ENCODE results near the gene CHST13.

Gene CHST13

GRCh38 chr3:126551121-126551838, 27.3 kb downstream of the CHST13 start:
- DNase-seq: no peak
- CTCF ChIA-PET: interaction anchor here (1.0 kb wide), 1 partner anchor 10 kb away, joined by 4 read pairs; no protein-coding TSS in a partner anchor
- H3K36me3 Mint-ChIP-seq: no peaks in the 10 kb centered on the region
- peaks cover 17% of the 10 kb centered on the region for H3K27me3 Mint-ChIP-seq
- no peaks in the 10 kb centered on the region for H3K9me3 Mint-ChIP-seq
- no peaks in the 10 kb centered on the region for H3K4me1 Mint-ChIP-seq
- no peak overlapping the region for H3K27ac Mint-ChIP-seq
- no peak overlapping the region for H3K4me3 Mint-ChIP-seq

GRCh38 chr3:126551839-126552687, 28.1 kb downstream of the CHST13 start:
- no peak overlapping the region for H3K4me3 Mint-ChIP-seq
- peaks cover 17% of the 10 kb centered on the region for H3K27me3 Mint-ChIP-seq
- H3K27ac Mint-ChIP-seq: no peak overlapping the region
- no peaks in the 10 kb centered on the region for H3K9me3 Mint-ChIP-seq
- no peaks in the 10 kb centered on the region for H3K36me3 Mint-ChIP-seq
- no peaks in the 10 kb centered on the region for H3K4me1 Mint-ChIP-seq
- DNase-seq: no peak
- CTCF ChIA-PET: interaction anchor here (1.0 kb wide), 1 partner anchor 9 kb away, joined by 4 read pairs; no protein-coding TSS in a partner anchor

- H3K4me1 Mint-ChIP-seq: no peaks in the 10 kb centered on the region
- DNase-seq: no peak
- H3K36me3 Mint-ChIP-seq: no peaks in the 10 kb centered on the region
- H3K27me3 Mint-ChIP-seq: peaks cover 17% of the 10 kb centered on the region
- no peaks in the 10 kb centered on the region for H3K9me3 Mint-ChIP-seq
- no peak overlapping the region for H3K4me3 Mint-ChIP-seq
- CTCF ChIA-PET: no interaction called here
- no peak overlapping the region for H3K27ac Mint-ChIP-seq
These were observed 28.8 kb downstream of the CHST13 start for GRCh38 chr3:126552688-126553283.

GRCh38 chr3:126553284-126554084, 29.5 kb downstream of the CHST13 start:
- no peaks in the 10 kb centered on the region for H3K36me3 Mint-ChIP-seq
- H3K27me3 Mint-ChIP-seq: peaks cover 17% of the 10 kb centered on the region
- no peak overlapping the region for H3K27ac Mint-ChIP-seq
- H3K4me3 Mint-ChIP-seq: no peak overlapping the region
- H3K9me3 Mint-ChIP-seq: no peaks in the 10 kb centered on the region
- no peak for DNase-seq
- H3K4me1 Mint-ChIP-seq: no peaks in the 10 kb centered on the region
- CTCF ChIA-PET: no interaction called here

GRCh38 chr3:126554560-126555525, 30.9 kb downstream of the CHST13 start:
- Mint-ChIP-seq H3K9me3 (no peaks in the 10 kb centered on the region), H3K4me1 (no peaks in the 10 kb centered on the region), H3K4me3 (no peak overlapping the region), H3K27ac (no peak overlapping the region), H3K27me3 (peaks cover 14% of the 10 kb centered on the region), H3K36me3 (no peaks in the 10 kb centered on the region)
- CTCF ChIA-PET: no interaction called here
- DNase-seq: peak; percentile 14

GRCh38 chr3:126555795-126556636, 32.1 kb downstream of the CHST13 start:
- Mint-ChIP-seq H3K9me3 (no peaks in the 10 kb centered on the region), H3K4me1 (no peaks in the 10 kb centered on the region)
- CTCF ChIA-PET: no interaction called here

GRCh38 chr3:126556637-126557414, 32.9 kb downstream of the CHST13 start:
- no peaks in the 10 kb centered on the region for H3K9me3 Mint-ChIP-seq
- DNase-seq: no peak

More at GRCh38 chr3:126555795-126556636, 32.1 kb downstream of the CHST13 start:
- no peak overlapping the region for H3K4me3 Mint-ChIP-seq
- DNase-seq: no peak
- no peak overlapping the region for H3K27ac Mint-ChIP-seq
- H3K27me3 Mint-ChIP-seq: peaks cover 7% of the 10 kb centered on the region
- H3K36me3 Mint-ChIP-seq: no peaks in the 10 kb centered on the region

GRCh38 chr3:126557415-126557745, 33.4 kb downstream of the CHST13 start:
- Mint-ChIP-seq H3K27ac (no peak overlapping the region), H3K9me3 (no peaks in the 10 kb centered on the region), H3K36me3 (no peaks in the 10 kb centered on the region), H3K4me3 (no peak overlapping the region), H3K27me3 (peaks cover 3% of the 10 kb centered on the region), H3K4me1 (no peaks in the 10 kb centered on the region)
- DNase-seq: no peak
- CTCF ChIA-PET: no interaction called here

More at GRCh38 chr3:126556637-126557414, 32.9 kb downstream of the CHST13 start:
- H3K27me3 Mint-ChIP-seq: peaks cover 3% of the 10 kb centered on the region
- no peak overlapping the region for H3K27ac Mint-ChIP-seq
- no peaks in the 10 kb centered on the region for H3K4me1 Mint-ChIP-seq
- H3K36me3 Mint-ChIP-seq: no peaks in the 10 kb centered on the region
- CTCF ChIA-PET: no interaction called here
- H3K4me3 Mint-ChIP-seq: no peak overlapping the region

GRCh38 chr3:126557761-126558160, 33.8 kb downstream of the CHST13 start:
- no peak for DNase-seq
- Mint-ChIP-seq H3K27ac (no peak overlapping the region), H3K4me3 (no peak overlapping the region), H3K9me3 (no peaks in the 10 kb centered on the region), H3K4me1 (no peaks in the 10 kb centered on the region), H3K27me3 (peaks cover 3% of the 10 kb centered on the region), H3K36me3 (no peaks in the 10 kb centered on the region)
- CTCF ChIA-PET: no interaction called here

GRCh38 chr3:126558336-126559071, 34.5 kb downstream of the CHST13 start, which contains the start of gene C3orf22:
Gene C3orf22, minus strand, starts transcription at chr3:126558932. Its CDS starts 5,542 bp downstream, at chr3:126553390.
- Mint-ChIP-seq H3K27ac (no peak within 1 kb of the TSS), H3K4me1 (no peaks in the 10 kb centered on the region), H3K36me3 (no peaks in the 10 kb centered on the region), H3K9me3 (no peaks in the 10 kb centered on the region), H3K27me3 (peaks cover 2% of the 10 kb centered on the region), H3K4me3 (no peak within 1 kb of the TSS)
- DNase-seq: no peak
- CTCF ChIA-PET: no interaction called here

GRCh38 chr3:126562737-126563276, 38.9 kb downstream of the CHST13 start:
- Mint-ChIP-seq H3K27ac (no peak overlapping the region), H3K4me3 (no peak overlapping the region), H3K36me3 (no peaks in the 10 kb centered on the region), H3K4me1 (no peaks in the 10 kb centered on the region), H3K9me3 (no peaks in the 10 kb centered on the region), H3K27me3 (peaks cover 5% of the 10 kb centered on the region)
- CTCF ChIA-PET: no interaction called here
- DNase-seq: no peak
